GM19043 (cell line): ENCODE results near the gene CA6.
"Not testable (repeated sequence)": the region's sequence is repeated elsewhere in the genome, so short reads cannot be mapped to it uniquely, and the experiment has no call there.

Experiments used
- ATAC-seq: cut with Tn5 transposase; IDR thresholded peaks from one replicate; pipeline ENCODE4 v1.9.1; 2021; ENCODE audit warnings: low read depth; ENCODE audit not compliant: unreplicated experiment

Gene CA6

DNA sequence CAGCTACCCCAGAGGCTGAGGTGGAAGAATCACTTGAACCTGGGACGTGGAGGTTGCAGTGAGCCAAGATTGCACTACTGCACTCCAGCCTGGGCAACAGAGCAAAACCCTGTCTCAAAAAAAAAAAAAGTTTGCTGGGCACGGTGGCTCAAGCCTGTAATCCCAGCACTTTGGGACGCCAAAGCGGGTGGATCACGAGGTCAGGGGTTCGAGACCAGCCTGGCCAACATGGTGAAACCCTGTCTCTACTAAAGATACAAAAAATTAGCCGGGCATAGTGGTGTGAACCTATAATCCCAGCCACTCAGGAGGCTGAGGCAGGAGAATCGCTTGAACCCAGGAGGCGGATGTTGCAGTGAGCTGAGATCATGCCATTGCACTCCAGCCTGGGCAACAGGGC is 23.2 kb downstream of the CA6 start:
- ATAC-seq = not testable (repeated sequence)

DNA sequence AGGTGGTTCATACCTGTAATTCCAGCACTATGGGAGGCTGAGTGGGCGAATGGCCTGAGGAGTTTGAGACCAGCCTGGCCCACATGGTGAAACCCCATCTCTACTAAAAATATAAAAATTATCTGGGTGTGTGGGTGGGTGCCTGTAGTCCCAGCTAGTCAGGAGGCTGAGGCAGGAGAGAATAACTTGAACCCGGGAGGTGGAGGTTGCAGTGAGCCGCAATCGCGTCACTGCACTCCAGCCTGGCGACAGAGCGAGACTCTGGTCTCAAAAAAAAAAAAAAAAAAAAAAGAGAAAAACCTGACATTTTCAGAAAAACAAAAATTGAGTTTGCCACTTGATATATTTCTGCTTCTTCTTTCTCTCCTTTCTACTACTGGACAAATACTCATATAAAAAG is 24.3 kb downstream of the CA6 start:
- no peak for ATAC-seq

DNA sequence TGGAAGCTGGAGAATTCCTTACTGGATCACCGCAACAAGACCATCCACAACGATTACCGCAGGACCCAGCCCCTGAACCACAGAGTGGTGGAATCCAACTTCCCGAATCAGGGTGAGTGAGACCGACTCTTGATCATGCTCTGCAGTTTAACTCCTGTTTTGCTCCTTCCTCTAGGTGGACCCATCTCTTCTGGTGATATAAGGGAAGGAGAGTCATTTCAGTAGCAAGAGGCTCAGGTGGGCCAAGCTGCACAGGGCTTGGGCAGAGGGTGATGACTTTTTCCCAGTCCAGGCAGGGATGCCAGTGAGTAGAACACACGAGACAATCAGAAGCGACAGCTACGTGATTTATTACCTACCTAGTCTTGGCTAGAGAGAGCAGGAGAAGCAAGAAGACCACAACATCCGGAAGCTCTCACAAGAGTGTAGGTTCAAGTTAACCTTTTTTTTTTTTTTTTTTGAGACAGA is 25.2 kb downstream of the CA6 start:
- ATAC-seq = no peak

DNA sequence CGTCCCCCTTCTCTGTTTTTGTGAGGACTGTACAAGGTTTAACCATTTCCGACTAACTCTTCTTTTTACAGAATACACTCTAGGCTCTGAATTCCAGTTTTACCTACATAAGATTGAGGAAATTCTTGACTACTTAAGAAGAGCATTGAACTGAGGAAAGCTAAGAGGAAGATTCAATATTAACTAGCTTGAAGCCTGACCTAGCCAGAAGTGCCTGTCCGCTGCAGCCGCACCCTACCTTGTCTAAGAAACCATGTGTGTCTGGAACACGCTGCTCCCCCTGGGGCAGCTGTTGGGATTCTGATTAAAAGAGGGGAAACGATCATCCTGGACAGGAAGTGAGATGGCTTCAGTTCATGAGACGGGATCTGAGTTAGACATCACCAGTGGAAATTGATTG is 28.9 kb downstream of the CA6 start:
- ATAC-seq = no peak

DNA sequence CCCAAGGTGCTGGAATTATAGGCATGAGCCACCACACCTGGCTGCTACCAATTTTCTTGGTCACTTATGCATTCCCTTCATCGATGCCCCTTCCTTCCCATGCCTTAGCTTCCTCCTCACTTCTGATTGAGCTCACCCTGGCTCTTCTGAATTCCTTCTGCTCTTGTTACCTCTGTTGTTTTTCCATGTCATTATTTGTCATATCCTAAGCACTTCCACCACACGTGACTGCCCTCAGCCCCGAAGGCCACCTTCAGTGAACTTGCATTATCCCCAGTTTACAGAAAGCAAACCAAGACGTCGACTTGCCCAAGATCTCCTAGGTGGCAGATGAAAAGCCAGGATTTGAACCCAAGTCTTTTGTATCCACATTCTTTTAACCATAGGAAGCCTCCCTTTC is 30.7 kb downstream of the CA6 start:
- ATAC-seq = no peak

DNA sequence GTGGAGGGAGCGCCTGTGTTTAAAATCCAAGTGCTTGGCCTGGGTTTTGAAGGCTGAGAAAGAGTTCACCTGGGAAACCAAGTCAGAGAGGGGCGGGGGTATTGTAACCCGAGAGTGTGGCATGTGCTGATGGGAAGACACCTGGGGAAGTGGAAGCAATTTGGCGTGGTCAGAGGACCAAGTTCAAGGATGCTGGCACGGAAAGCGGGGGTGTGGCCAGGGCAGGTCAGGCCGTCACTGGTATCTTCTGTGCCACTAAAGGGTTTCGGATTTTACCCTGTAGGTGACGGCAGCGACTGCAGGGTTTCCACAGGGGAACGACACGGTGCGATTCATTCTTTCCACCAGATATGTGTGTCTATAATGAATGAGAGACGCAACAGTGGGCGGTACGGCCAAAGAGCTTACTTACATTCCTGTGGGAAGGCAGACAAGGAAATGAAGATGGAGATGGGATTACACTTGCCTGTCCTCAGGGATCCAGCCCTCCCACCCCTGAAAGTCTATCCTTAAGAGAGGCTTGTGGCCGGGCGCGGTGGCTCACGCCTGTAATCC is 31.3 kb downstream of the CA6 start:
- ATAC-seq = no peak

DNA sequence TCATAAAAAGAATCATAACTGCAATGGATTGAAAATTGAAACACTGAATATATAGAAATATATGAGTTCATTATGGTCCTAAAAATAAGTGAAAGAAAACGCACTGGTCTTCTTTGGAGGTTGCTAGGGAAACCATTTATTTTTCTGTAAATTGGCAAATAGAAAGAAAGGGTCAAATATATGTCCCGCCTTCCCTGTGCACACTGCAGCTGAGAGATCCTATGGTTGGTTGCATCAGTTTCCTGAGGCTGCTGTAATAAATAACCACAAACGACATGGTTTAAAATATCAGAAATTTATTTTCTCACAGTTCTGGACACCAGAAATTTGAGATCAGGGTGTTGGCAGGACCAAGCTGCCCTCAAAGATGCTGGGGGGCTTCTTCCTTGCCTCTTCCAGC is 35.0 kb downstream of the CA6 start:
- no peak for ATAC-seq

DNA sequence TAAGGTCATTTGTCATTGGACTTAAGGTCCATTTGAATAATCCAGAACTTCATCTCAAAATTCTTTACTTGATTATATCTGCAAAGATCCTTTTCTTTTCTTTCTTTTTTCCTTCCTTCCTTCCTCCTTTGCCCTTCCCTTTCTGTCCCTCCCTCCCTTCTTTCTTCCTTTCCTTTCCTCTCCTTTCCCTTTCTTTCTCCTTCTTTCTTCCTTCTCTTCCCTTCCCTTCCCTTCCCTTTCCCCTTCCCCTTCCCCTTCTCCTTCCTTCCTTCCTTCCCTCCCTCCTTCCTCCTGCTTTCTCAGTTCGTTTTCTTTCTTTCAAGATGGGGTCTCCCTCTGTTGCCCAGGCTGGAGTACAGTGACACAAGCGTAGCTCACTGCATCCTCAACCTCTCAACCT is 35.5 kb downstream of the CA6 start:
- ATAC-seq = no peak

DNA sequence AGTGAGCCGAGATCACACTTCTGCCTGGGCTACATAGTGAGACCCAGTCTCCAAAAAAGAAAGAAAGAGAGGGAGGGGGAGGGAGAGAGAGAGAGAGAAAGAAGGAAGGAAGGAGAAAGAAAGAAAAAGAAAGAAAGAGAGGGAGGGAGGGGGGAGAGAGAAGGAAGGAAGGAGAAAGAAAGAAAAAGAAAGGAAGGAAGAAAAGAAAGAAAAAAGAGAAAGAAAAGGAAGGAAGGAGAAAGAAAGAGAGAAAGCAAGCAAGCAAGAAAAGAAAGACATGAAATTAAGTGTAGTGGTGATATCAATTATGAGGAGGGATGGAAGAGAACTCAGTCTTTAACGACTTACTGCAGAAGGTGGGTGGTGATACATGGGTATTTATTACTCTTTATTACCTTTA is 38.5 kb downstream of the CA6 start:
- ATAC-seq = no peak

DNA sequence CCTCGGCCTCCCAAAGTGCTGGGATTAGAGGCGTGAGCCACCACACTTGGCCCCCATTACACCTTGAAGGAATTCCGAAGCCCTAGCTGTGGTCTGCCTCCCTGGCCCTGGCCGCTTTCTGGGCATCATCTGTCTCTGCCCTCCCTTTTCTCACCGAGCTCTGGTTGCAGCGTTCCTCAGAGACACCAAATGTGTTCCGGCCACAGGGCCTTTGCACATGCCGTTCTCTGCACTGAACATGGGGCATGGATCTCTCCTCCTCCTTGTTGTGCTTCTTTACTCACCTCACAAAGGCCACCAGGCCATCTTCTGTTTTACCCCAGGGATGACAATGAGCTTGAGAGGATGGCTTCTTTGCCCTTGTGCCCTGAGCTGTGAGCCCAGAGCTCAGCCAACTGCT is 39.3 kb downstream of the CA6 start:
- ATAC-seq = no peak

DNA sequence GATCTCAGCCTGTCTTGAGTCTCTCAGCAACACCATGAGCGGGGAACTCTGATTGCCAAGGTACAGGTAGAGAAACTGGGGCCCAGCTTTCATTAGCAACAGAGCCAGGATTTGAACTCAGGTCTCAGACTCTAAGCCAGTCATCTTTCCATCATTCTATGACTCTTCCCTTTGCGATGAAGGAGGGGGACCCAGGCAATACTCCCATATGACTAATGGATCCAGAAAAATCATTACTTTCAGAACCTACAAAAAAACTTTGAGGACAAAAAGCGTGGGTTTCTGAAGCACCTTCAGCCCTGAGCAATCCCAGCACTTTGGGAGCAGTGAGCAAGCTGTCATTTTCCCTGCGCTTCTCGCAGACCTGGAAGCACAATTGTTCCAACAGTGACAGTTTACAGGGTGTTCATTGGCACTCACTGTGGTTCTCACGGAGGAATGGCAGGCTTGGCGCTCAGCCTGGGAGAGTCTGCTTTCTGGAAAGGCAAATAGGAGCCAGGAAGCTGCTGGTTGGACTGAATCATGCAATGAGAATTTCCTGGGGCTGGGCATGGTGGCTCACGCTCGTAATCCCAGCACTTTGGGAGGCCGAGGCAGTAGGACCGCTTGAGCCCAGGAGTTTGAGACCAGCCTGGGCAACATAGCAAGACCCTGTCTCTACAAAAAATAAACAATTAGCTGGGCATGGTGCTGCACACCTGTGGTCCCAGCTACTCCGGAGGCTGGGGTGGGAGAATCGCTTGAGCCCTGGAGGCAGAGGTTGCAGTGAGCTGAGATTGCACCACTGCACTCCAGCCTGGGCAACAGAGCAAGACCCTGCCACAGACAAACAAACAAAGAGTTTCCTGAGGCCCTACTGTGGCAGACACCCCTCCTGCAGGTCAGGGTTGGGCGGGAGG is 40.5 kb downstream of the CA6 start:
- ATAC-seq = no peak

DNA sequence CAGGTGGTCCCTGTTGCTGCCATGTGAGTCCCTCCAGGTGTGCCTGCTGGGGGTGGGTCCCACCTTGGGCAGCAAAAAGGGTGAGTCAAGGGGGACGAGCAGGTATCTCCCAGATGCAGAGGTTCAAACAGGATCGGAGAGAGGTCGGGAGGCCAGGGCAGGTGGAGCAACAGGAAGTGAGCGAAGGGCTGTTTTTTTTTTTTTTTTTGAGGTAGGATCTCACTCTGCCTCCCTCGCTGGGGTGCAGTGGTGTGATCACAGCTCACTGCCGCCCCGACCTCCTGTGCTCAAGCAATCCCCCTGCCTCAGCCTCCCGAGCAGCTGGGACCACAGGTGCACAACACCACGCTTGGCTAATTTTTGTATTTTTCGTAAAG is 41.1 kb downstream of the CA6 start:
- no peak for ATAC-seq

DNA sequence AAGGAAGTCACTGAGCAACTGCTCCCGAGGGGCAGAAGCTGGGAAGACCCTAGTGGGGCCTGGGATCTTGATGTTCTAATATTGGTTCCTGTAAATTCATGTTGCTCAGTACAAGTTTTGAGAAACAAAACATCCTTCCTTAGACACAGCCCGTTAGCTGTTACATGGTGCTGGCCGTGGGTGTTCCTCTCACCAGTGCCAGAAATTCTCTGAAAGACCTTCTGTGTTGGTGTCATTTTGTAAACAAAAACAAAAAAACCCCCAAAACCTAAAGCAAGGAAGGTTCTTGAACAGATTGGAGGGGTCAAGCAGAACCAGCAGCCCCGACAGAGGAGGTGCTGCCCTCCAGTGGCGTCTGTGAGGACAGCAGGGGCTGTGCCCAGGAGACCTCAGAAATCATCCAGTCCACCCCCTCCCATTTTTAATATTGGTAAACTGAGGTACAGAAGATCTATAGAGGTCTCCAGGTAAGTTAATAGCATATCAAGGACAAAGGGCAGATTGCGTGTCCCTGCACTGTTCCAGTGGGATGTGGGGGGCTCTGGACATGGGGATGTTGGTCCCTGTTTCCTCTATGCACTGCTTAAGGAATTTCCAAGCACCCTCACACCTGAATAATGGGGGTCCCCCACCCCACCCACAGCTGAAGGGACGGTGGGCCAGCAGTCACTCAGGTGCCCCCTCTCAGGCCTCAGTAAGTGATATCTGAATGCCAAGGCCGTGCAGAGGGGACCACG is 42.4 kb downstream of the CA6 start:
- ATAC-seq = peak; percentile 49

DNA sequence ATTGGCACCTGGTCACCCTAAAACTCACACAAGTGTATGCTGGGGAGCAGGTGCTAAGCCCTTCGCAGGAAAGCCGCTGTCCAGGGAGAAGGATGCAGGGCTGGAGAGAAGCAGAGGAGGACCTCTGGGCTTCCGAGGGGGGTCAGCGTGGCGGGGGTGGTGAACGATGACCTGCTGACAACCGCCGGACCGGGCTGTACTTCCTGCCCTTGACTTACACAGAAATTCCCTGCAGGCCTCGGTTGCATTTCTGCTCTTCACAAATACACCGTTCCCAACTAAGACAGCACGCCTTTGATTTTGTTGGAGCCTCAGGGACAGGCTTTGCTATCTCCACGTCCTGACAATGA is 42.9 kb downstream of the CA6 start:
- no peak for ATAC-seq

DNA sequence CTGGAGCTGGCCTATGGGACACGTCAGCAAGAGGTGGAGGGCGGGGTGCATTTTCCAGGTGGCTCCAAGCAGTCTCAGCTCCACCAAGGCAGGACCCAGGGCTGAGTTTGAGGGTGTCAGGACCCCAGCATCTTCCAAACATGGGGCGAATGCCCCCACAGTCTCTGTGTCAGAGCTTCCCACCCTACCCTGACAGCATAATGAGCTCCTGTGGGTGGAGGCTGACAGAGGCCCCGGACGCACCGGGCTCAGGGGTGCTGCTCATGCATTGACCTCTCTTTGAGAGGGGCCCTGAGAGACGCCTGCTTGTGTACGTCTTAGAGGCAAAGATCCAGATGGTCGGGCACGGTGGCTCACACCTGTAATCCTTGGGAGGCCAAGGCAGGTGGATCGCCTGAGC is 43.4 kb downstream of the CA6 start:
- ATAC-seq = no peak

DNA sequence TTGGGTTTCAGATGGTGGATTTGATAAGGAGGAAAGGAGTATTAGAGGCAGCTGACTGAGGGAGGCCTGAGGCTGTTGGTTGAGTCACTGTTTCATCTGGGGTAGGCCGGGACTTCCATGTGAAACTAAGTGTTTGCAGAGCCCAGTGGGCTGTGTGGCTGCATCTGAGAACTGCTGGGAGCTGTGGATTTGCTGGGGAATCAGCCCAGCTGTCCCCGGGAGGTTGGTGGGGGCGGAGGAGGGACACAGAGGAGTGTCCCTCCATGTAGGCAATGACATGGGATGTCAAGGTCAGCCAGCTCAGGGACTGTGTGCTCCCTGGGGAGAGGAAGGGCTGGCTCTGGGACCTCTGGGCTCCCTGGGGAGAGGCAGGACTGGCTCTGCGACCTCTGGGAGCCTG is 44.2 kb downstream of the CA6 start:
- ATAC-seq = no peak

DNA sequence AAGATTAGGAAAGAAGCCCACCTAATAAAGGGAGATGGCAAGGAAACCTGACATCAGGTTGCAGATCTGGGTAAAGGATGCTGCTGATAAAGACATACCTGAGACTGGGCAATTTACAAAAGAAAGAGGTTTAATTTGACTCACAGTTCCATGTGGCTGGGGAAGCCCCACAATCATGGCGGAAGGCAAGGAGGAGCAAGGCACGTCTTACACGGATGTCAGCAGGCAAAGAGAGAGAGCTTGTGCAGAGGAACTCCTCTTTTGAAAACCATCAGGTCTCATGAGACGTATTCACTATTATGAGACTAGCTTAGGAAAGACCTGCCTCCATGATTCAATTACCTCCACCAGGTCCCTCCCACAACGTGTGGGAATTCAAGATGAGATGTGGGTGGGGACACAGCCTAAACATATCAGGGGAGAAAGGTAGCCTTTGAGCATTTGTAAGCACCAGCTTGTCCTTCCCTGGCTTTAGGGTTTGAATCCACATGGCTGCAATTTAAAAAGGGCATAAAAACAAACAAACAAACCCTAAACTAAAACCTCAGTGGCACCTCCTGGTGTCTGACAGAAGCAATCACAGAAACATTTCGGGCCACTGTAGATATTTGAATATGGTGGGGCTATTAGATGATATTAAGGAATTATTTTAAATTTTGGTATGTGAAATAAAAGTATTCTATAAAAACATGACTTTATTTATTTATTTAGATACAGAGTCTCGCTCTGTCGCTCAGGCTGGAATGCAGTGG is 47.4 kb downstream of the CA6 start:
- no peak for ATAC-seq

DNA sequence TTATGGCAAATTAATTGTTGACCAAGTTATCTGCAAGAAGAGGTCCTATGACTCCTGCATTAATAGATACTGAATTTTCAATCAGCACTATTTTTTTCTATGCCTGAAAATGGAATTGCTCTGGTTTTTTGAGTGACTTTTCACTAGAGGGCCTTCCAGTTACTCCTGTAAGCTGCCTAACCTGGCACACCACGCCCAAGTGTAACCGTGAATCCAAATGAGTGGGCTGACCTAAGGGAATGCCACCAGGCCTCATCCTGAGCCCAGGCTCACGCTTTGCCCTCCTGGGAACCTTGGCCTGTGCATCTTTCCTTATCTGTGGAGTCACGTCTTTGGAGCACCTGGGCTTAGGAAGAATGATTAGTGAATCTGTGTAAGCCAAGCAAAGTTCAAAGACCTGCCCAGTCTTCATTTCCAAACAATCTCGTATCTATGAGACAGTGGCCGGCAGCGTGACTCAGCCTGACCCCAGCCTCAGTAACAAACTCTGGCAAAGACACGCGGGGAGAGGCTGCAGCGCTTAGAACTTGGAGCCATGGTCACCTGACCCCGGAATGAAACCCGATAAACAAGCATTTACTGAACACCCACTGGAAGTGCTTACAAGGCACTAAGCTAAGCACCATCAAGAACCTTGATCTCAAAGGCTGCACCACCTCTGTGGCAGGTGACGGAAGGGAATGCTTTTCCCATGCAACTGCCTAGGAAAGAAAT is 48.5 kb downstream of the CA6 start:
- ATAC-seq = not testable (repeated sequence)

DNA sequence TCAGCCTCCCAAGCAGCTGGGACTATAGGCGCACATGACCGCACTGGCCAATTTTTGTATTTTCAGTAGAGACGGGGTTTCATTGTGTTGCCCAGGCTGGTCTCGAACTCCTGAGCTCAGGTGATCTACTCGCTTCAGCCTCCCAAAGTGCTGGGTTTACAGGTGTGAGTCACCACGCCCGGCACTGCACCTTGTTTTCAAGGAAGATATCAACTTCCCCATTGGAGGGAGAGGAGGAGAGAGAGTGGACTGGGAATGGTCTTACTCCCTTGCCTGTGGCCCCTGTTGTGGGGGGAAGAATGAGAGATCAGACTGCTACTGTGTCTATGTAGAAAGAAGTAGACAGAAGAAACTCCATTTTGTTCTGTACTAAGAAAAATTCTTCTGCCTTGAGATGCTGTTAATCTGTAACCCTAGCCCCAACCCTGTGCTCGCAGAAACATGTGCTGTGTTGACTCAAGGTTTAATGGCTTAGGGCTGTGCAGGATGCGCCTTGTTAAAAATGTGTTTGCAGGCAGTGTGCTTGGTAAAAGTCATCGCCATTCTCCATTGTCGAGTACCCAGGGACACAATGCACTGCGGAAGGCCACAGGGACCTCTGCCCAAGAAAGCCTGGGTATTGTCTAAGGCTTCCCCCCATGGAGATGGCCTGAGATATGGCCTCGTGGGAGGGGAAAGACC is 56.0 kb downstream of the CA6 start:
- ATAC-seq = not testable (repeated sequence)

DNA sequence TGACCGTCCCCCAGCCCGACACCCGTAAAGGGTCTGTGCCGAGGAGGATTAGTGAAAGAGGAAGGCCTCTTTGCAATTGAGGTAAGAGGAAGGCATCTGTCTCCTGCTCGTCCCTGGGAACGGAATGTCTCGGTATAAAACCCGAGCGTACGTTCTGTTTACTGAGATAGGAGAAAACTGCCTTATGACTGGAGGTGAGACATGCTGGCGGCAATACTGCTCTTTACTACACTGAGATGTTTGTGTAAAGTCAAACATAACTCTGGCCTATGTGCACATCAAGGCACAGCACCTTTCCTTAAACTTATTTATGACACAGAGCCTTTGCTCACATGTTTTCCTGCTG is 56.5 kb downstream of the CA6 start:
- not testable (repeated sequence) for ATAC-seq
